IMR-90 (cell line): Measurements from ENCODE around the gene USP25. TPM values are rescaled to one million over a fixed set of nuclear protein-coding genes. Genes with fewer than 3 reads are reported as not detected.
A peak's percentile ranks its signal among the peaks of the same experiment; 100 is the strongest.

ENCODE experiments used
- ATAC-seq: fragments of 200-7000 bp; cut with Tn5 transposase; 2 replicates; pipeline ENCODE4 v1.9.1; 2020; ENCODE audit warnings: low read depth, mild to moderate bottlenecking, moderate library complexity
- BruUV-seq: library from RNA; stranded (reverse); fragments of 400-500 nt; replicated peaks from 2 replicates; lab custom pipeline; 2021; lab: Mats Ljungman, UMichigan
- CTCF ChIA-PET: fragments of 300-600 bp; formaldehyde crosslinking; extraction: SDS; loops from one replicate; lab custom pipeline; 2021; ENCODE audit warnings: antibody characterized with exemption; lab: Yijun Ruan, JAX
- POLR2A ChIA-PET: fragments of 300-600 bp; sonication (Branson Sonifier 250); formaldehyde crosslinking; loops from one replicate; lab custom pipeline; 2022; ENCODE audit warnings: antibody characterized with exemption; ENCODE audit not compliant: unreplicated experiment; lab: Charles Lee
- DNase-seq: peaks from one replicate; pipeline ENCODE4 v3.0.0; 2013
- H2AFZ ChIP-seq: replicated peaks from 2 replicates; pipeline ENCODE3; 2013; ENCODE audit warnings: low read length, mild to moderate bottlenecking; ENCODE audit not compliant: poor library complexity
- H2AK5ac ChIP-seq: 2 replicates; pipeline ENCODE4 v1.6.1; 2013; ENCODE audit warnings: low read depth, low read length, inconsistent platforms
- H2AK9ac ChIP-seq: replicated peaks from 2 replicates; pipeline ENCODE3; 2013; ENCODE audit warnings: mild to moderate bottlenecking, low read depth, low read length, moderate library complexity; ENCODE audit not compliant: poor library complexity
- H2BK120ac ChIP-seq: 2 replicates; pipeline ENCODE4 v1.6.1; 2013; ENCODE audit warnings: low read depth, low read length, inconsistent platforms
- H2BK15ac ChIP-seq: 3 replicates; pipeline ENCODE4 v1.6.1; 2013; ENCODE audit warnings: low read depth, low read length, inconsistent platforms
- H2BK20ac ChIP-seq: 2 replicates; pipeline ENCODE4 v1.6.1; 2013; ENCODE audit warnings: low read depth, mild to moderate bottlenecking, inconsistent platforms, low read length, moderate library complexity
- H2BK5ac ChIP-seq: 2 replicates; pipeline ENCODE4 v1.6.1; 2013; ENCODE audit warnings: mild to moderate bottlenecking, low read depth, low read length, inconsistent platforms; ENCODE audit not compliant: poor library complexity, severe bottlenecking
- H3K14ac ChIP-seq: replicated peaks from 2 replicates; pipeline ENCODE4 v1.6.1; 2013; ENCODE audit warnings: low read depth, low read length, inconsistent platforms
- H3K18ac ChIP-seq: 2 replicates; pipeline ENCODE4 v1.6.1; 2013; ENCODE audit warnings: low read depth, low read length, control low read depth
- H3K23ac ChIP-seq: 2 replicates; pipeline ENCODE4 v1.6.1; 2013; ENCODE audit warnings: low read depth, low read length, inconsistent platforms
- H3K27ac ChIP-seq: 2 replicates; pipeline ENCODE4 v1.5.1; 2013; ENCODE audit warnings: mild to moderate bottlenecking, control low read depth, low read length; ENCODE audit not compliant: insufficient read depth
- H3K27me3 ChIP-seq: 2 replicates; pipeline ENCODE4 v1.6.1; 2013; ENCODE audit warnings: low read length; ENCODE audit not compliant: control insufficient read depth, insufficient read depth
- H3K36me3 ChIP-seq: 2 replicates; pipeline ENCODE4 v1.6.1; 2013; ENCODE audit warnings: low read length, mixed read lengths; ENCODE audit not compliant: control insufficient read depth, insufficient read depth
- H3K4ac ChIP-seq: 2 replicates; pipeline ENCODE4 v1.6.1; 2013; ENCODE audit warnings: low read depth, low read length, inconsistent platforms
- H3K4me1 ChIP-seq: 2 replicates; pipeline ENCODE4 v1.6.1; 2013; ENCODE audit warnings: low read length, mixed read lengths; ENCODE audit not compliant: control insufficient read depth, insufficient read depth
- H3K4me2 ChIP-seq: 2 replicates; pipeline ENCODE4 v1.6.1; 2013; ENCODE audit warnings: low read depth, mild to moderate bottlenecking, control low read depth, low read length, moderate library complexity
- H3K4me3 ChIP-seq: 2 replicates; pipeline ENCODE4 v1.5.1; 2013; ENCODE audit warnings: low read depth, mild to moderate bottlenecking, control low read depth, low read length, moderate library complexity; ENCODE audit not compliant: insufficient read depth
- H3K56ac ChIP-seq: 2 replicates; pipeline ENCODE4 v1.6.1; 2013; ENCODE audit warnings: low read length, inconsistent platforms; ENCODE audit not compliant: insufficient read depth; ENCODE audit errors: extremely low read depth
- H3K79me1 ChIP-seq, 2 experiments: 2 replicates each; pipeline ENCODE4 v1.6.1; 2013; ENCODE audit warnings: low read length in 2 of 2, inconsistent platforms in 1 of 2, low read depth in 1 of 2
- H3K9ac ChIP-seq: 2 replicates; pipeline ENCODE4 v1.6.1; 2013; ENCODE audit warnings: low read depth, low read length, control low read depth
- H3K9me1 ChIP-seq: 2 replicates; pipeline ENCODE4 v1.6.1; 2013; ENCODE audit warnings: low read length, inconsistent platforms; ENCODE audit not compliant: insufficient read depth
- H3K9me3 ChIP-seq: 2 replicates; pipeline ENCODE4 v1.6.1; 2013; ENCODE audit warnings: low read length; ENCODE audit not compliant: control insufficient read depth, insufficient read depth
- H4K20me1 ChIP-seq: 2 replicates; pipeline ENCODE4 v1.6.1; 2013; ENCODE audit warnings: low read length, inconsistent platforms; ENCODE audit not compliant: insufficient read depth
- H4K5ac ChIP-seq: 2 replicates; pipeline ENCODE4 v1.6.1; 2013; ENCODE audit warnings: mild to moderate bottlenecking, low read depth, low read length, control low read depth
- H4K8ac ChIP-seq, 2 experiments: 2 replicates each; pipeline ENCODE4 v1.6.1; 2013; ENCODE audit warnings: low read depth in 2 of 2, low read length in 2 of 2, control low read depth in 1 of 2, inconsistent platforms in 1 of 2
- H4K91ac ChIP-seq: 2 replicates; pipeline ENCODE4 v1.6.1; 2013; ENCODE audit warnings: low read depth, low read length, inconsistent platforms; ENCODE audit not compliant: insufficient read depth
- BHLHE40 ChIP-seq: fragments of 150-350 bp; IDR thresholded peaks from 2 replicates; pipeline ENCODE4 v1.6.1; 2016; ENCODE audit warnings: mild to moderate bottlenecking, low read depth, low read length
- CEBPB ChIP-seq: IDR thresholded peaks from 2 replicates; pipeline ENCODE4 v1.6.1; 2012; ENCODE audit warnings: low read depth, low read length, improper control_type of control experiment
- CHD1 ChIP-seq: IDR thresholded peaks from 2 replicates; pipeline ENCODE4 v1.6.1; 2012; ENCODE audit warnings: low read depth, low read length, improper control_type of control experiment
- CTCF ChIP-seq: conservative IDR thresholded peaks from 2 replicates; pipeline ENCODE4 v1.5.1; 2012; ENCODE audit warnings: mild to moderate bottlenecking, low read depth, low read length, improper control_type of control experiment
- ELK1 ChIP-seq: fragments of 150-350 bp; IDR thresholded peaks from 2 replicates; pipeline ENCODE4 v1.6.1; 2016; ENCODE audit warnings: low read depth, mild to moderate bottlenecking, low read length, moderate library complexity, borderline replicate concordance
- FOS ChIP-seq: fragments of 150-350 bp; IDR thresholded peaks from 2 replicates; pipeline ENCODE4 v1.6.1; 2016; ENCODE audit warnings: low read depth, low read length
- MAFK ChIP-seq: IDR thresholded peaks from 2 replicates; pipeline ENCODE4 v1.6.1; 2012; ENCODE audit warnings: low read depth, low read length, improper control_type of control experiment
- MAZ ChIP-seq: IDR thresholded peaks from 2 replicates; pipeline ENCODE4 v1.6.1; 2012; ENCODE audit warnings: low read depth, mild to moderate bottlenecking, low read length, improper control_type of control experiment, moderate library complexity, borderline replicate concordance
- MXI1 ChIP-seq: IDR thresholded peaks from 2 replicates; pipeline ENCODE4 v1.6.1; 2012; ENCODE audit warnings: low read depth, mild to moderate bottlenecking, low read length, moderate library complexity, borderline replicate concordance
- NFE2L2 ChIP-seq: fragments of 150-350 bp; IDR thresholded peaks from 2 replicates; pipeline ENCODE4 v1.6.1; 2016; ENCODE audit warnings: low read depth, mild to moderate bottlenecking, low read length
- POLR2A ChIP-seq: IDR thresholded peaks from 2 replicates; pipeline ENCODE4 v1.6.1; 2012; ENCODE audit warnings: mild to moderate bottlenecking, low read depth, low read length
- RAD21 ChIP-seq: IDR thresholded peaks from 2 replicates; pipeline ENCODE4 v1.6.1; 2012; ENCODE audit warnings: low read length, improper control_type of control experiment
- RCOR1 ChIP-seq: IDR thresholded peaks from 2 replicates; pipeline ENCODE4 v1.6.1; 2012; ENCODE audit warnings: mild to moderate bottlenecking, low read length, improper control_type of control experiment; ENCODE audit not compliant: insufficient replicate concordance
- RFX5 ChIP-seq: IDR thresholded peaks from 2 replicates; pipeline ENCODE4 v1.8.0; 2012; ENCODE audit warnings: low read depth, mild to moderate bottlenecking, low read length, moderate library complexity
- SMC3 ChIP-seq: fragments of 150-350 bp; IDR thresholded peaks from 2 replicates; pipeline ENCODE4 v1.6.1; 2016; ENCODE audit warnings: low read depth, mild to moderate bottlenecking, antibody characterized with exemption, low read length, moderate library complexity
- USF2 ChIP-seq: fragments of 150-350 bp; IDR thresholded peaks from 2 replicates; pipeline ENCODE4 v1.6.1; 2017; ENCODE audit warnings: mild to moderate bottlenecking, antibody characterized with exemption, low read length, low read depth
- WGBS, 2 experiments: methylation state at CpG; one replicate each; pipeline versions ENCODE4 v1.1.5 to v1.1.7; 2013; ENCODE audit warnings: missing lambda C conversion rate in 2 of 2; ENCODE audit not compliant: insufficient read length in 1 of 2; ENCODE audit errors: extremely low coverage in 2 of 2; 5-methylcytosine and 5-hydroxymethylcytosine counted together
- dilution Hi-C: fragments of 300-500 bp; cut with HindIII; formaldehyde crosslinking; loops from one replicate; pipeline ENCODE4 v1.14.3; 2018; ENCODE audit warnings: low sequenced_read_pairs; ENCODE audit not compliant: unreplicated experiment
- in situ Hi-C: fragments of 300-500 bp; cut with MboI; formaldehyde crosslinking; loops from 3 replicates; pipeline ENCODE4 v1.14.3; 2019; ENCODE audit warnings: low sequenced_read_pairs, inconsistent platforms, mixed read lengths
- intact Hi-C: fragments of 100-400 bp; cut with micrococcal nuclease; formaldehyde crosslinking; loops from 2 replicates; pipeline ENCODE4 v1.10.0; 2022
- polyA plus RNA-seq, 3 experiments: library from polyadenylated mRNA; depleted of rRNA; stranded (reverse); fragments of >200 nt; gene quantifications; 2 replicates each; pipeline ENCODE4 v1.2.3, GENCODE V29; 2012; ENCODE audit warnings: low replicate concordance in 1 of 3
- total RNA-seq: library from RNA; depleted of rRNA; stranded (reverse); fragments of >200 nt; gene quantifications from 2 replicates; pipeline ENCODE4 v1.2.3, GENCODE V29; 2012

USP25 gene
- total and polyA plus RNA-seq, 2 of the 4 experiments (the other 2 are of a cell fraction) = 9.3 to 23.3 TPM

DNA sequence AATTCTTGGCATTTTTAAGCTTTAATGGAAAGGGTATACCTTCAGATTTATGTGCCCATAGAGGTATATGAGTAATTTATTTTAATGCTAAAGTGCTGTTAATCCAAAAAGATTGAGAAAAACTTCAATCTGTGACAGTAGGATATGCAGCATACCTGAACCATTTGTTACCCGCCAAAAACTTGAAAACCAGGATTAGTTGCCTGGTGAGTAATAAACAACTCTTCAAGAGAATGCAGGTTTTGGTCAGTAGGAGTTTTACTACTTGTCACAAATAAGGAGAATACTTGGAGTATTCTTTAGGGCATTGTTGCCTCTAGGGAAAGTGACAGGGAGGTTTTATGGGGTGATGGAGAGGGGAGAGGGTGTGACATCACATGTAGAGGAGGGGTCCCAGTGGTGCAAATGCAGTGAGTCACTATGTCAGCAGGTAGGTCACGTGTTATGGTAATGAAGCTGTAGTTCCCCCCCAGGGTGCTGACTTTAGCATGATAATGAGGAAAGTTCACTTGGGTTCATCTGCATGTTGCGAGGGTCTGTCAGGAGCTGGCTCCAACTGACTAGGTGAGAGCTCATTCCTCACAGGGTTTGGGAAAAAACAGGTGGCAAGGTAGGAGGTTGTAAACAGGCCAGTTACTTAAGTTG, 23.1 kb downstream of the USP25 start:
- H3K4me1 ChIP-seq = peaks cover 7% of the 10 kb centered on the region
- H2BK120ac ChIP-seq = no peak overlapping the region
- no peak overlapping the region; the same call in 1 of the 2 replicates for H3K23ac ChIP-seq
- H3K9me3 ChIP-seq = peaks cover 2% of the 10 kb centered on the region; the same call in 1 of the 2 replicates
- no peak overlapping the region for H3K4ac ChIP-seq
- no peak overlapping the region for H2BK5ac ChIP-seq
- no peak overlapping the region for H2BK20ac ChIP-seq
- no peak for ATAC-seq
- H4K91ac ChIP-seq = no peak overlapping the region
- peaks cover 22% of the 10 kb centered on the region for H4K20me1 ChIP-seq
- no peaks in the 10 kb centered on the region for H3K36me3 ChIP-seq
- H4K8ac ChIP-seq = no peak overlapping the region
- H3K14ac ChIP-seq = 0 out of 2 replicates have a peak overlapping the region, but pooled peaks have one; percentile 33
- no peak overlapping the region for H3K56ac ChIP-seq
- CTCF ChIA-PET = no interaction called here
- no peak for DNase-seq
- peak overlapping the region; percentile 64 for H2AK5ac ChIP-seq
- no peak overlapping the region for H3K27ac ChIP-seq
- dilution Hi-C loops (no loop called here), intact Hi-C loops (no loop called here), in situ Hi-C loops (no loop called here)
- H4K5ac ChIP-seq = no peak overlapping the region
- H3K9ac ChIP-seq = no peak overlapping the region
- H3K4me2 ChIP-seq = no peak overlapping the region
- no peak overlapping the region for H3K18ac ChIP-seq
- H3K9me1 ChIP-seq = peaks cover 13% of the 10 kb centered on the region
- WGBS, 2 experiments = no CpG with 5 or more reads among the region's 3 CpGs
- H2AFZ ChIP-seq = no peak overlapping the region
- H3K79me1 ChIP-seq = peaks cover 30 to 65% of the 10 kb centered on the region in 2 experiments
- POLR2A ChIA-PET = no interaction called here
- no peak for TF ChIP-seq MAFK
- no peak for TF ChIP-seq RFX5
- no peak for TF ChIP-seq CTCF
- no peak for TF ChIP-seq MXI1
- no peak for TF ChIP-seq BHLHE40
- no peak for TF ChIP-seq RCOR1
- TF ChIP-seq CEBPB = no peak
- no peak for TF ChIP-seq ELK1
- TF ChIP-seq NFE2L2 = no peak
- TF ChIP-seq FOS = no peak
- no peak for TF ChIP-seq POLR2A
- no peak for TF ChIP-seq MAZ
- no peak for TF ChIP-seq CHD1
- no peak for TF ChIP-seq USF2
- no peak for TF ChIP-seq RAD21
- TF ChIP-seq SMC3 = no peak
- no TSS peak for BruUV-seq
- H2AK9ac ChIP-seq = no peak overlapping the region
- no peak overlapping the region for H2BK15ac ChIP-seq
- no peaks in the 10 kb centered on the region for H3K27me3 ChIP-seq
- no peak overlapping the region for H3K4me3 ChIP-seq
